Measurements from ENCODE around the gene TMEM26. TPM values are rescaled to one million over a fixed set of nuclear protein-coding genes. Genes with fewer than 3 reads are reported as not detected.

TMEM26 gene
- not detected for total RNA-seq

DNA sequence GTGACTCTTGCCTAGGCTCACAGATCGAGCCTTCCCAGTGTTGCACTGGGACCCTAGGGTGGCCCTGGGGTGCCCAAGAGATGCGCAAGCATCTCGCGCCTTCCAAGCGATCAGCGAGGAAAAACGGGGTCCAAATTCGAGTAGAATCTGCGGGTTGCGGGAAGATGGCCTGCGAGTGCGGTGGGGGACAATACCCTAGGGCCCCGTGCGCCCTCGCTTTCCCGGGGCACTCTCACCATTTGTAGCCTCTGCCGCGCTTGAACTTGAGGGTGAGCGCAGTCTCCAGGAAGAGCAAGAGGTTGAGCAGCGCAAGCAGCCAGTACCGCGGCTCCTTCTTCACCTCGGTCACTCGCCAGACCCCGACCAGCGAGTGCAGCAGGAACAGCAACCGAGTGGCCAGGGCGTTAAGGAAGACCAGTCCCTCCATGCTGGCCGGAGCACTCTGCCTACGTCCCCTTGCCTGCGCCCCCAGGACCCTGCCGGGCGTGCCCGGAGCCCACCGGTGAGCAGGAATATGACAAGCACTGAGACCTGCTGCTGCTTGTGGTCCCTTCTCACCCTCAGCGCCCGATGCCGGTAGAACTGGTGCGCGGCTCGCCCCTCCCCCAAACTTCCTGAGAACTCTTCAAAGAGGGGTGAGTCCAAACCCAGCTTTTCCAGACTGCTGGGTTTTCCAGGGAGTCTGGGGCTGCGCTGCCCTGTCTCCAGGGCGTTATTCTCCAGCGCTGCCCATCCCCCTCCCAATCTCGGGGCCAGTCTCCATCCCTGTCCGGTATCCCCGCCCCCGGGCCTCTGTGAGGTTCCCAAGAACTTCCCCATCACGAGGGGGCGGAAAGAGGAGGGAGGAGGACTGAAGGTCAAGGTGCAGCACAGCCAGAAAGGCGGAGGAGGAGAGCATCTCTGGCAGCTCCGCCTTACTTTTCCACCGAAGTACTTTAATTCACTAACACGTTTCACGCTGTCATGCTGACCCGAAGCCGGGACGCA, at the start of gene TMEM26:
Gene TMEM26, minus strand, starts transcription at position 727 of the 987 bp plus-strand sequence. Its CDS starts 300 bp downstream, at position 427.
- no peak within 1 kb of the TSS for H3K27ac Mint-ChIP-seq
- H3K36me3 Mint-ChIP-seq (ENCODE audit: low read depth), result no peaks in the 10 kb centered on the region
- H3K4me3 Mint-ChIP-seq, result peak within 1 kb of the TSS; percentile 32

DNA sequence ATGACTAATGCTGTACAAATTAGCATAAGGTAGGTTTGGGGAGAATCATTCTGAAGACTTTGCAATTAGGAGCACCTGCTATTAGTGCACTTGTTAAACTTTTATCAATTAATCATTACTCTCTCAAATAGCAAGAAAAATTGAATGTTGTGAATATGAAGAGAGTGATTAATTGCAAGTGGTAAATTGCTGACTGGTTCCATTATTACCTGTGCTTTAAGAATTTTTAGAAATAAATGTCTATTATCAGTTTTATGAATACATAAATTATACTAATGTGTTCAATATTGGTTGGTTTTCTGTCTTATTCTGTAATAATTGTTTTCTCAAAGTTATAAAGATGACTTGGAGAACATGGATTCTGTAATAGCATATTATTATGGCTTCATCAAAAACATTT, 47.3 kb upstream of the TMEM26 start:
- Mint-ChIP-seq H3K9me3 (no peaks in the 10 kb centered on the region), H3K27me3 (peaks cover 1% of the 10 kb centered on the region), H3K4me3 (no peak overlapping the region), H3K27ac (no peak overlapping the region), H3K4me1 (no peaks in the 10 kb centered on the region), H3K36me3 (ENCODE audit: low read depth) (no peaks in the 10 kb centered on the region)
- POLR2A ChIA-PET, result no interaction called here
- no peak for DNase-seq
- CTCF ChIA-PET, result no interaction called here

More for the DNA sequence above, at the start of gene TMEM26:
- Mint-ChIP-seq H3K4me1 (peaks cover 17% of the 10 kb centered on the region), H3K9me3 (no peaks in the 10 kb centered on the region), H3K27me3 (peaks cover 46% of the 10 kb centered on the region)
- ChIA-PET POLR2A (no interaction called here), CTCF (no interaction called here)
- no peak for DNase-seq

DNA sequence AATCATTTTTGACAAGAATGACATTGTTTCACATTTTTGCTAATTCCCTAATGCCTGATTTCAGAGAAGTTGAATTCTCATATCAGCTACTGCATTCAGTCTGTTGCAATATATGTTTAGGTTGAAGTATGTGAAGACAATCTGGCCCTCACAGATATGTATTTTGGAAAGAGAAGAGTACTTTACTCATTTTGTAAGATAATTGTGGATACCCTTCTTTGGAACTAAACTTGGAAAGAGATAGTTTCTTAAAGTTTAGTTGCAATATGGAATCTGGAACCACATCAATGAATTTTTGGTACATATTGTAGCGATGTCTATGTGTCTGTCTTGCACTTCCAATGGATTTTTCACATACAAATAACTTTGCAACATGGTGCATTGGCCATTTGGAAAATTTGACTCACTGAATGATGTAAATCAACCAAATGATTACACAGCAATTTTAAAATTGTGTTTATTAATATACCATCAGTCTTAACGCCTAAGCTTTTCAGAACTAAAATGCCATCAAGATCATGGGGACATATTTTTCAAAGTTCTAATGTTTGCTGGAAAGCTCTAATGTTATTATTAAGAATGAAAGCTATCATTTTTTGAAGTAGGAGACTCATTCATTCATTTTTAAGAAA, 39.3 kb upstream of the TMEM26 start:
- H3K4me1 Mint-ChIP-seq, result no peaks in the 10 kb centered on the region
- H3K27ac Mint-ChIP-seq, result no peak overlapping the region
- ChIA-PET POLR2A (no interaction called here), CTCF (no interaction called here)
- H3K27me3 Mint-ChIP-seq, result peaks cover 4% of the 10 kb centered on the region
- no peaks in the 10 kb centered on the region for H3K36me3 Mint-ChIP-seq (ENCODE audit: low read depth)
- H3K9me3 Mint-ChIP-seq, result no peaks in the 10 kb centered on the region
- DNase-seq, result no peak
- no peak overlapping the region for H3K4me3 Mint-ChIP-seq

DNA sequence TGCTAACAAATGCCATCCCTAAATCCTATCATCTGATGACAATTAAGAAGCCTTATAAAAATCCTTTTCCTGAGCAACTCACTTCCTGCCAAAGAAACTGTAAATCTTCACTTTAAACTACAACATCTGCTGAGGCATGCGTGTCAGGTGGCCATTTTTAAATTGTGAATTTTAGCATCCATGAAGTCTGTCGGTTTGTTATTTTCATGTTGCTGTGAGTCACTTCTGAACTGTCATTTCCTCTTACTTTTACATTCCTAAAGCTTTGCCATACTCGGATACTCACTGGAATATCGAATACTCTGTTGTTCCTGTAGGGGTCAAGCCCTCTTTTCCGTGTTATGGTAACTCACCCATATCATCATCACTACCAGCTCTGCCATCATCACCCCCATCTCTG, 34.3 kb upstream of the TMEM26 start:
- H3K4me1 Mint-ChIP-seq, result no peaks in the 10 kb centered on the region
- CTCF ChIA-PET, result no interaction called here
- no peak overlapping the region for H3K4me3 Mint-ChIP-seq
- H3K36me3 Mint-ChIP-seq (ENCODE audit: low read depth), result no peaks in the 10 kb centered on the region
- POLR2A ChIA-PET, result no interaction called here
- H3K9me3 Mint-ChIP-seq, result no peaks in the 10 kb centered on the region
- DNase-seq, result no peak
- peaks cover 7% of the 10 kb centered on the region for H3K27me3 Mint-ChIP-seq
- no peak overlapping the region for H3K27ac Mint-ChIP-seq

DNA sequence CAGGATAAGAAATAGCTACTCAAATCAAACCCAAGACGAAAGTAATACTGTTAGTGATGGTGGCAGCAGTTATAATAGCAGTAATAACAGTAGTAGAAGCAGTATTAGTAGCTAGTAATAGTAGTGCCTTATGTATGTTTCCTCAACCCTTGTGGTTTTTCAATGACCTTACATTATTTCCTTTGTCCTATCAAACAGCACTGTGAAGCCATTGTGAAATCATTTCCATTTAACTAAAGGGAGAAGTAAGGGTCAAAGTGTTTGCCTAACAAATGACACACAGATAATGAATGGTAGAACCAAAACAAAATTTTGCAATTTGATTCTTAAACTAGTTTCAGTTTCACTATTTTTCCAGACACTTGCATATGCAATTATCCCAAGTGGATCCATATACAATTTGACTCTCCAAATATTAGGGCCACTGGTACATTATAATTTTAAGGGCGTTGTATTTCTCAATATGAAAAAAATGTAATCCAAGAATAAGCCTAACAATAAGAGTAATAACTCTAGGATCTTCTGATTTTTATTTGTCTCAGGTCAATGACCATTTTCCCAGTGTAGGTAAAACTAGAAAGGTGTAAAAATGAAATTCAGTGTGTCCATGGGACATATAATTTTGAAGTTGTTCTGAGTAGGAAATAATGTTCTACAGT, 33.7 kb upstream of the TMEM26 start:
- DNase-seq, result no peak
- Mint-ChIP-seq H3K27me3 (peaks cover 7% of the 10 kb centered on the region), H3K4me1 (no peaks in the 10 kb centered on the region), H3K27ac (no peak overlapping the region), H3K9me3 (no peaks in the 10 kb centered on the region), H3K36me3 (ENCODE audit: low read depth) (no peaks in the 10 kb centered on the region), H3K4me3 (no peak overlapping the region)
- CTCF ChIA-PET, result interaction anchor here (0.6 kb wide), 1 partner anchor 1806 kb away, joined by 4 read pairs; no protein-coding TSS in a partner anchor
- POLR2A ChIA-PET, result no interaction called here

DNA sequence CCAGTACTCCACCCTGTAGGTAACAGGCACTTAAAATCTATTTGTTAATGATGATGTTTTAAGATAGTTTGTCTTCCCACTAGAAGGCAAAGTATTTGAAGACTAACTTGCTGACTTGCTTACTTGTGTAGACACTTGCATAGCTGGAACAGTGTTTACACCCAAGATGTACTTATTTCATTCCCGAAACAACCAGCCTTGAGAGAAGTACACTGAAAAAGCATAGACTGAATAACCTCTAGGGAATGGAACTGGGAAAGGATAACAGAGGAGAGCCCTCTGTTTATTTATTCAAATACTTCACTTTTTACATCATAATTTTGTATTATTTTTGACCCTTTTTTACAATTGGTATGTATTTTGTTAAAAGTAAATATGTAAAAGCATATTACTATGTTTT, 33.1 kb upstream of the TMEM26 start:
- no peak for DNase-seq
- POLR2A ChIA-PET, result no interaction called here
- no peaks in the 10 kb centered on the region for H3K36me3 Mint-ChIP-seq (ENCODE audit: low read depth)
- peaks cover 7% of the 10 kb centered on the region for H3K27me3 Mint-ChIP-seq
- CTCF ChIA-PET, result interaction anchor here (1.4 kb wide), 1 partner anchor 49 kb away, joined by 3 read pairs; no protein-coding TSS in a partner anchor
- H3K4me1 Mint-ChIP-seq, result no peaks in the 10 kb centered on the region
- no peak overlapping the region for H3K4me3 Mint-ChIP-seq
- H3K9me3 Mint-ChIP-seq, result no peaks in the 10 kb centered on the region
- no peak overlapping the region for H3K27ac Mint-ChIP-seq

DNA sequence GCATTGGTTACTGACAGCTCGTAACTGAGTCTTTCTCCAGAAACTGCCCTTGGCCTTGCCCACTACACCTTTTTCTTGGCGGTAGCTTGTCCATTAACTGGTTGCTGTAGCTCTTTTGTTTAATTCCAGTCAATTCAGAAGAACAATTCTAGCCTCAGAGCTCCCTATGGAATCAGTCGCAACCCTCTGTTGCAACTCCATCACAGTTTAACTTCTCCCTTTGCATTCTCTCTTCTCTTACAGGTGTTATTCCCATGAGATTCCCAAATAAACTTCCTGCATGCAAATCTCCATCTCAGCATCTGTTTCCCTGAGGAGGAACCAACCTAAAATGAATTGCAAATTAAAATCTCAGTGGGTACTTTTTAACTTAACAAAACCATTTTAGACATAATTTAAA, 28.4 kb upstream of the TMEM26 start:
- Mint-ChIP-seq H3K36me3 (ENCODE audit: low read depth) (no peaks in the 10 kb centered on the region), H3K27me3 (peaks cover 4% of the 10 kb centered on the region), H3K4me1 (no peaks in the 10 kb centered on the region), H3K4me3 (no peak overlapping the region), H3K27ac (no peak overlapping the region), H3K9me3 (no peaks in the 10 kb centered on the region)
- ChIA-PET POLR2A (no interaction called here), CTCF (no interaction called here)
- DNase-seq, result no peak

DNA sequence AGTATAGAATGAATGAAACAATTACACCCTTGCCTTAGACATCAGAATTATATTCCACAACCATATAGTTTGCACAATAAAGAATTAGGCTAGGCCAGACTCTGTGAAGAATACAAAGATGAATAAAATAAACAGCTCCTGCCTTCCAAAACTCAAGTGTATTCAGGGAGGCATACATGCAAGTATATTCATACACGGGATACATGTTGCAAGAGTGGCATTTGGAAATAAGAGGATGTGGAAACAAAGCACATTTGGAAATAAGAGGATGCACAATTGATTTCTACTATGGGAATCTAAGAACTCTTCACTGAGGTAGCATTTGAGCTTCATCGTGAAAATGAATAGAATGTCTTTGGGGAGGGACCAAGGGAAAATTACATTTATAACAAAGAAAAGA, 27.0 kb upstream of the TMEM26 start:
- Mint-ChIP-seq H3K36me3 (ENCODE audit: low read depth) (no peaks in the 10 kb centered on the region), H3K27me3 (peaks cover 4% of the 10 kb centered on the region), H3K9me3 (no peaks in the 10 kb centered on the region), H3K27ac (no peak overlapping the region), H3K4me1 (no peaks in the 10 kb centered on the region), H3K4me3 (no peak overlapping the region)
- POLR2A ChIA-PET, result no interaction called here
- CTCF ChIA-PET, result no interaction called here
- no peak for DNase-seq

DNA sequence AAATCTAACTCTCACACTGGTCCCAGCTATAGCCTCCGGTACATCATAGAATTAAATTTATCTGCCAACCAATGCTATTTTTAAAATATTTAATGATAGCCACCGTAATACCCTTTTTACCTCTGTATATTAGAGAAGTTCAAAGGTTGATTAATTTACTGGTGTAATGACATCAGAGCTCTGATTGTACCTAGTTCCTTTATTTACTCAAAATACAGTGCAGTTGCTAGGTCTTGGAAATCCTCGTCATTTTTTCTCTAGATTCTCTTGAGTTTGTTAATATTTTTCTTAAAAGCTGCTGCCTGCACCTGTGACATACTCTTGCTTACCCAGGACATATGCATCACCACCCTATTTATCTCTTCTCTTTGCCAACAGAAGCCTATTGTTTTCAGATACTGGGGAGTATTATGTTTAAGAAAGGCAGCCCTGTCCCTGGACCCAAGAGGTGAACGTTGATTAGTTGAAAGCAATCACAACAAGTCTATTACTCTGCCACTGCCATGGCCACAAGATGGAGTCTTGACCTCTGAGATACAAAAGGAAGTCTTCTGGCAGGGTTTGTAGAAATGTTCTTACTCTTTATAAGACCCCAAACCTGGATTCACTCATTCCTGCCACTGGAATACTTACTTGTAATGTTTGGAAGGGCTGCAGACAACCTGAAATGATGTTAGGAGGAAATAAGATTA, 25.6 kb upstream of the TMEM26 start:
- Mint-ChIP-seq H3K36me3 (ENCODE audit: low read depth) (no peaks in the 10 kb centered on the region), H3K4me3 (no peak overlapping the region), H3K27me3 (peaks cover 3% of the 10 kb centered on the region), H3K9me3 (no peaks in the 10 kb centered on the region), H3K27ac (no peak overlapping the region), H3K4me1 (no peaks in the 10 kb centered on the region)
- ChIA-PET POLR2A (no interaction called here), CTCF (no interaction called here)
- no peak for DNase-seq

DNA sequence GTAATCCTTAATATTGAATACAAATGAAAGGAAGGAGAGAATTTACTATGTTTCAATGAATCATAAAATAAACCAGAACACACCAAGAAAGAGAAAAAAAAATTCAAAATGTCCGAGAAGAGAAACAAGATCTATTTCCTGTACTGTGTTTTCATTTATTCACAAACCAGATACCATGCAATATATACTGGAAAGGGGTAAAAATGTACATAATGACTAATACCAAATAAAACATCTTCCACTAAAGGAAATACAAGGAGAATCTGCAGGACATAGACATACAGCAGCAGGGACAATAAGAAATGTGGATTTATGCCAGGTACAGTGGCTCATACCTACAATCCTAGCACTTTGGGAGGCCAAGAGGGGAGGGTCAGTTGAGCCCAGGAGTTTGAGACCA, 24.3 kb upstream of the TMEM26 start:
- no peaks in the 10 kb centered on the region for H3K36me3 Mint-ChIP-seq (ENCODE audit: low read depth)
- no peak for DNase-seq
- no peak overlapping the region for H3K4me3 Mint-ChIP-seq
- no peaks in the 10 kb centered on the region for H3K4me1 Mint-ChIP-seq
- CTCF ChIA-PET, result no interaction called here
- POLR2A ChIA-PET, result no interaction called here
- H3K27me3 Mint-ChIP-seq, result no peaks in the 10 kb centered on the region
- no peak overlapping the region for H3K27ac Mint-ChIP-seq
- no peaks in the 10 kb centered on the region for H3K9me3 Mint-ChIP-seq

DNA sequence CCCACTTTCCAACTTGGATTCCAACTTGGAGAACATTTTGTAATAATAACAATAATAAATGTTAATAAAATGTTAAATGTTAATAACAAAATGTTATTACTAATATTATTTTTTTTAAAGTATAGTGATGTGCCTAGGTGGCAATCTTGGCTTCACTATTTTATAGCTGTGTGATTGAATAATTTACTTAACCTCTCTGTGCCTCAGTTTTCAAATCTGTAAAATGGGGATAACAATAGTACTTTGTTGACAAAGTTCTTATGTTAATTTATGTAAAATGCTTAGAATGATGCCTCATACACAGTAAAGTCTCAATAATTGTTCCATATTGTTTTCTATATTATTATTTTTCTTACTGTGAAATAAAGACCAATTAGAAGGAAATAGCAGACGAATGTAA, 23.3 kb upstream of the TMEM26 start:
- DNase-seq, result no peak
- POLR2A ChIA-PET, result interaction anchor here (0.6 kb wide), 1 partner anchor 683 kb away, joined by 3 read pairs; no protein-coding TSS in a partner anchor

DNA sequence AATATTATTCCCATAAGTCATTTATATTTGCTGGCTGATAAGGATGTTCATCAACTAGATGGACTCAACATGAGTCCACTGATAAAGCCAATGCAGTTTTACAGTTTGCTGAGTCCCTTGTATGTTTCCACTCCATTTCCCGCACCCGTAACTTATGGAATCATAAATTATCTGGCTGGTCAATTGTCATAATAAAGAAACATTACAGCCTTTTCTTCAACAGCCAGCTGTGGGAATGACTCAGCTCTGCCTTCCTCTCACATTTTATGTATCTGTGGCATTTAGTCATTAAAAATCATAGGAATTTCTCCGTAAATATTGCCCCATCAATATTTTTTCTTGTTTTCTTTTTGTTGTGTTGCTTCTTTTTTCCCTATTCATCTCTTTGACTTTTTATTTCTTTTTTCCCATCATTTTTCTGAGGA, 22.3 kb upstream of the TMEM26 start:
- H3K27ac Mint-ChIP-seq, result no peak overlapping the region
- H3K4me1 Mint-ChIP-seq, result no peaks in the 10 kb centered on the region
- no peak overlapping the region for H3K4me3 Mint-ChIP-seq
- no peak for DNase-seq
- H3K27me3 Mint-ChIP-seq, result peaks cover 1% of the 10 kb centered on the region
- H3K9me3 Mint-ChIP-seq, result no peaks in the 10 kb centered on the region
- no peaks in the 10 kb centered on the region for H3K36me3 Mint-ChIP-seq (ENCODE audit: low read depth)
- ChIA-PET CTCF (no interaction called here), POLR2A (no interaction called here)

More for the DNA sequence above, 23.3 kb upstream of the TMEM26 start:
- Mint-ChIP-seq H3K27me3 (no peaks in the 10 kb centered on the region), H3K36me3 (ENCODE audit: low read depth) (no peaks in the 10 kb centered on the region), H3K4me3 (no peak overlapping the region), H3K4me1 (no peaks in the 10 kb centered on the region), H3K27ac (no peak overlapping the region), H3K9me3 (no peaks in the 10 kb centered on the region)
- CTCF ChIA-PET, result no interaction called here
